Activated CD4-positive, CD25-positive, alpha-beta regulatory T cell (primary cell): ENCODE measurements around the gene ENDOU.

Source experiments
- DNase-seq, 4 experiments: peaks; one replicate each; lab custom pipeline; 2025; lab: John Stamatoyannopoulos, UW

Gene ENDOU

GRCh38 chr12:47718531-47718930 is 6.8 kb downstream of the ENDOU start:
- no peak for DNase-seq

- DNase-seq = no peak
These were observed 7.7 kb downstream of the ENDOU start for GRCh38 chr12:47717443-47718193.

GRCh38 chr12:47717046-47717442 is 8.2 kb downstream of the ENDOU start:
- no peak for DNase-seq

- no peak for DNase-seq
These were observed 9.3 kb downstream of the ENDOU start for GRCh38 chr12:47715877-47716548.

GRCh38 chr12:47715393-47715876 is 9.9 kb downstream of the ENDOU start:
- peak; percentile 55 to 72 (median 62) for DNase-seq

GRCh38 chr12:47714826-47715386 is 10.4 kb downstream of the ENDOU start:
- DNase-seq = no peak

GRCh38 chr12:47712171-47712570 is 13.1 kb downstream of the ENDOU start:
- no peak for DNase-seq

- no peak for DNase-seq
These were observed 13.8 kb downstream of the ENDOU start for GRCh38 chr12:47711448-47711847.

- DNase-seq = no peak
These were observed 15.0 kb downstream of the ENDOU start for GRCh38 chr12:47710278-47710677.

- DNase-seq = no peak
These were observed 15.6 kb downstream of the ENDOU start for GRCh38 chr12:47709671-47710070.

- no peak for DNase-seq
These were observed 16.1 kb downstream of the ENDOU start for GRCh38 chr12:47709237-47709636.

- no peak for DNase-seq
These were observed 17.3 kb downstream of the ENDOU start for GRCh38 chr12:47707905-47708543.

- DNase-seq = no peak
These were observed 17.9 kb downstream of the ENDOU start for GRCh38 chr12:47707355-47707754.

- peak; percentile 91 to 96 (median 94) for DNase-seq
These were observed 19.5 kb downstream of the ENDOU start, which contains the start of gene RPAP3 for GRCh38 chr12:47705566-47706425. RPAP3 (minus strand) TSS chr12:47706030; CDS start chr12:47702840, 3,190 bp downstream.

- no peak for DNase-seq
These were observed 20.1 kb downstream of the ENDOU start for GRCh38 chr12:47705229-47705565.

GRCh38 chr12:47704719-47705118 is 20.6 kb downstream of the ENDOU start:
- DNase-seq = no peak

GRCh38 chr12:47700263-47700662 is 25.0 kb downstream of the ENDOU start:
- DNase-seq = no peak

- no peak for DNase-seq
These were observed 26.7 kb downstream of the ENDOU start for GRCh38 chr12:47698631-47699030.

- no peak for DNase-seq
These were observed 27.2 kb downstream of the ENDOU start for GRCh38 chr12:47698055-47698454.

GRCh38 chr12:47689215-47689614 is 36.1 kb downstream of the ENDOU start:
- DNase-seq = no peak

GRCh38 chr12:47687636-47688035 is 37.7 kb downstream of the ENDOU start:
- no peak for DNase-seq
